Type B pancreatic cell (in vitro differentiated cells): ENCODE measurements around the gene TREM1. TPM values are rescaled to one million over a fixed set of nuclear protein-coding genes. Genes with fewer than 3 reads are reported as not detected.

Experiments used
- total RNA-seq: library from RNA; stranded (reverse); gene quantifications from 2 replicates; pipeline ENCODE4 v1.2.1, GENCODE V29; 2021; ENCODE audit warnings: low replicate concordance

TREM1 gene
- total RNA-seq, 1 donor from 2014 or later, result not detected

Other genes starting within 250 kb of the TREM1 start
- 3.1 and 5.1 TPM in 2 replicates for gene UNC5CL, start 247.5 kb downstream of the TREM1 start, total RNA-seq
- gene TSPO2, start 244.2 kb downstream of the TREM1 start, total RNA-seq, result not detected in 2 replicates
- 0.64 and 1.5 TPM in 2 replicates for gene APOBEC2, start 233.5 kb downstream of the TREM1 start, total RNA-seq
- gene OARD1, start 214.3 kb downstream of the TREM1 start, total RNA-seq, result 30.7 and 33.7 TPM in 2 replicates
- 31.4 and 40.4 TPM in 2 replicates for gene NFYA, start 213.7 kb downstream of the TREM1 start, total RNA-seq
- gene TREML1, start 132.3 kb downstream of the TREM1 start, total RNA-seq, result not detected in 2 replicates
- gene TREM2, start 123.6 kb downstream of the TREM1 start, total RNA-seq, result not detected in 2 replicates
- not detected in 2 replicates for gene TREML2, start 85.5 kb downstream of the TREM1 start, total RNA-seq
- not detected in 2 replicates for gene TREML4, start 58.3 kb downstream of the TREM1 start, total RNA-seq
- not detected in 2 replicates for gene NCR2, start 48.9 kb upstream of the TREM1 start, total RNA-seq